D721Med (cell line): ENCODE data around the gene DMXL2.
"Not testable (repeated sequence)": the region's sequence is repeated elsewhere in the genome, so short reads cannot be mapped to it uniquely, and the experiment has no call there.

ENCODE experiments used
- DNase-seq: peaks from one replicate; pipeline ENCODE4 v3.0.0; 2011; ENCODE audit warnings: low spot score; ENCODE audit not compliant: insufficient read length
- FAIRE-seq: peaks from 2 replicates; lab custom pipeline; 2011; peaks lifted over from hg19 to GRCh38; lab: Jason Lieb, UNC
- CTCF ChIP-seq: IDR thresholded peaks from 2 replicates; pipeline ENCODE4 v1.5.1; 2012; ENCODE audit warnings: mild to moderate bottlenecking, control low read depth; ENCODE audit not compliant: insufficient read depth; ENCODE audit errors: missing control alignments

Gene DMXL2

GRCh38 chr15:51443282-51443914 lies 179.2 kb downstream of the DMXL2 start:
- DNase-seq: no peak
- no peak for FAIRE-seq
- TF ChIP-seq CTCF: no peak

- FAIRE-seq (no peak), DNase-seq (no peak)
- no peak for TF ChIP-seq CTCF
These were observed 184.0 kb downstream of the DMXL2 start for GRCh38 chr15:51438526-51438925.

- no peak for DNase-seq
- no peak for TF ChIP-seq CTCF
- no peak for FAIRE-seq
These were observed 197.0 kb downstream of the DMXL2 start for GRCh38 chr15:51425517-51426040.

- no peak for TF ChIP-seq CTCF
- DNase-seq: no peak
- FAIRE-seq: no peak
These were observed 197.8 kb downstream of the DMXL2 start for GRCh38 chr15:51424780-51425179.

- not testable (repeated sequence) for DNase-seq, FAIRE-seq
These were observed 199.5 kb downstream of the DMXL2 start for GRCh38 chr15:51423040-51423439.

GRCh38 chr15:51416129-51416528 lies 206.4 kb downstream of the DMXL2 start:
- DNase-seq (no peak), FAIRE-seq (no peak)
- no peak for TF ChIP-seq CTCF

- no peak for DNase-seq
- no peak for TF ChIP-seq CTCF
- FAIRE-seq: no peak
These were observed 208.2 kb downstream of the DMXL2 start for GRCh38 chr15:51414256-51414860.
